Cardiac muscle cell (in vitro differentiated cells and primary cell): Measurements from ENCODE around the gene SH3RF3. TPM values are rescaled to one million over a fixed set of nuclear protein-coding genes. Genes with fewer than 3 reads are reported as not detected.

ENCODE experiments used
- DNase-seq, 2 donors: peaks; one replicate each; pipeline versions ENCODE4 v3.0.0 to v3.0.0-alpha.2; 2010 to 2017; ENCODE audit warnings: low read depth in 1 of 2, low spot score in 1 of 2
- H3K27ac ChIP-seq: fragments of 200-600 bp; sonication (generic); 2 replicates; pipeline ENCODE4 v1.5.1; 2016
- H3K27me3 ChIP-seq: fragments of 200-600 bp; sonication (generic); 2 replicates; pipeline ENCODE4 v1.6.0; 2016; ENCODE audit warnings: control low read depth
- H3K36me3 ChIP-seq: fragments of 200-600 bp; sonication (generic); 2 replicates; pipeline ENCODE4 v1.5.1; 2016; ENCODE audit warnings: control low read depth
- H3K4me1 ChIP-seq: fragments of 200-600 bp; sonication (generic); 2 replicates; pipeline ENCODE4 v1.8.1; 2017; ENCODE audit warnings: low read depth, mild to moderate bottlenecking, mixed run types
- H3K4me3 ChIP-seq: fragments of 200-600 bp; sonication (generic); 2 replicates; pipeline ENCODE4 v1.5.1; 2016; ENCODE audit warnings: mild to moderate bottlenecking
- H3K9me3 ChIP-seq: fragments of 200-600 bp; sonication (generic); 2 replicates; pipeline ENCODE4 v1.5.1; 2017; ENCODE audit warnings: low read depth, mild to moderate bottlenecking, control low read depth
- polyA plus RNA-seq: library from polyadenylated mRNA; unstranded; fragments of >200 nt; fragmentation: Nextera tagmentation; extraction: Ambion mirVana; gene quantifications from 2 replicates; pipeline ENCODE4 v1.2.1, GENCODE V29; 2016
- total RNA-seq: library from RNA; depleted of rRNA; stranded (reverse); fragments of >200 nt; gene quantifications from 2 replicates; pipeline ENCODE4 v1.2.3, GENCODE V29; 2016
- TF ChIP-seq, protein P1 (sequence below): IDR thresholded peaks from 2 replicates; pipeline ENCODE4 v1.5.1; 2012; ENCODE audit warnings: low read depth, mild to moderate bottlenecking, low read length

SH3RF3 gene
- total and polyA plus RNA-seq, 2 experiments from 2014 or later: 1.2 to 1.7 TPM

DNA sequence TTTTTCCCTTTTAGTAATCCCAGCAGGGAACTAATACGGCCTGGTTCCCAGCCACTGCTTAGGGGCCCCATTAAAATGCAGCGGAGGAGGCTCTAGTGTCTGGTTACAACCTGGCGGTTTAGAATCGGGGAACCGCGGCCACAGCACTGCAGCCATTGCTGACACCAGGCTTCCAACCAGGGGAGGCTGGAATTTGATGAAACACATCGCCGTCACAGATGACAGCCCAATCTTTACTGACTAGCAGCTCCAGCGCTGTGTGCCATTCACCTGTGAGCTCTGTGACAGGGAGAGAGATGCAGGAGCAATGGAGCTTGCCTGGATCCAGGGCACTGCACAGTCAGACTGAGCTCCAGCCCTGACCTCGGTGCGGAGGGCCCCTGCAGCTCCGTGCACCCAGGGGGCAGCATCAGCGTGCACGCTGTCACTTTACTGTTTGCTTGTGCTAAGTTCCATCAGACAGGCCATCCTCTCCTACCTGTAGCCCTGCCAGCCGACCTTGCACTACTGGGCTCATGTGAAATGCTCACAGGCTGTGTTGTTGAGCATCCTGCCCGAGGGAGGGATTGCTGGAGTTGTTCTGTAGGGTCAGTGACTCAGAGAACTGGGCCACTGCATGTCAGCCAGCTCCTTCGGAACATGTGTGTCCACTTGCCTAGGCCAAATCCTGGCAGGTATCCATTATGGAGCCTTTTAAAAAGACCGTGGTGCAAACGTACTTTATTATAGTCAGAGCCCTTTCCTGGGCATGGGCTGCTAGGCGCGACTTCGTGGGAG lies 281.2 kb downstream of the SH3RF3 start:
- Histone ChIP-seq H3K27ac (no peak overlapping the region), H3K36me3 (no peaks in the 10 kb centered on the region), H3K27me3 (no peaks in the 10 kb centered on the region), H3K9me3 (no peaks in the 10 kb centered on the region), H3K4me3 (no peak overlapping the region), H3K4me1 (no peaks in the 10 kb centered on the region)
- TF ChIP-seq, protein P1, sequence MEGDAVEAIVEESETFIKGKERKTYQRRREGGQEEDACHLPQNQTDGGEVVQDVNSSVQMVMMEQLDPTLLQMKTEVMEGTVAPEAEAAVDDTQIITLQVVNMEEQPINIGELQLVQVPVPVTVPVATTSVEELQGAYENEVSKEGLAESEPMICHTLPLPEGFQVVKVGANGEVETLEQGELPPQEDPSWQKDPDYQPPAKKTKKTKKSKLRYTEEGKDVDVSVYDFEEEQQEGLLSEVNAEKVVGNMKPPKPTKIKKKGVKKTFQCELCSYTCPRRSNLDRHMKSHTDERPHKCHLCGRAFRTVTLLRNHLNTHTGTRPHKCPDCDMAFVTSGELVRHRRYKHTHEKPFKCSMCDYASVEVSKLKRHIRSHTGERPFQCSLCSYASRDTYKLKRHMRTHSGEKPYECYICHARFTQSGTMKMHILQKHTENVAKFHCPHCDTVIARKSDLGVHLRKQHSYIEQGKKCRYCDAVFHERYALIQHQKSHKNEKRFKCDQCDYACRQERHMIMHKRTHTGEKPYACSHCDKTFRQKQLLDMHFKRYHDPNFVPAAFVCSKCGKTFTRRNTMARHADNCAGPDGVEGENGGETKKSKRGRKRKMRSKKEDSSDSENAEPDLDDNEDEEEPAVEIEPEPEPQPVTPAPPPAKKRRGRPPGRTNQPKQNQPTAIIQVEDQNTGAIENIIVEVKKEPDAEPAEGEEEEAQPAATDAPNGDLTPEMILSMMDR: no peak
- DNase-seq: peak in 1 of 2 donors; percentile 45

DNA sequence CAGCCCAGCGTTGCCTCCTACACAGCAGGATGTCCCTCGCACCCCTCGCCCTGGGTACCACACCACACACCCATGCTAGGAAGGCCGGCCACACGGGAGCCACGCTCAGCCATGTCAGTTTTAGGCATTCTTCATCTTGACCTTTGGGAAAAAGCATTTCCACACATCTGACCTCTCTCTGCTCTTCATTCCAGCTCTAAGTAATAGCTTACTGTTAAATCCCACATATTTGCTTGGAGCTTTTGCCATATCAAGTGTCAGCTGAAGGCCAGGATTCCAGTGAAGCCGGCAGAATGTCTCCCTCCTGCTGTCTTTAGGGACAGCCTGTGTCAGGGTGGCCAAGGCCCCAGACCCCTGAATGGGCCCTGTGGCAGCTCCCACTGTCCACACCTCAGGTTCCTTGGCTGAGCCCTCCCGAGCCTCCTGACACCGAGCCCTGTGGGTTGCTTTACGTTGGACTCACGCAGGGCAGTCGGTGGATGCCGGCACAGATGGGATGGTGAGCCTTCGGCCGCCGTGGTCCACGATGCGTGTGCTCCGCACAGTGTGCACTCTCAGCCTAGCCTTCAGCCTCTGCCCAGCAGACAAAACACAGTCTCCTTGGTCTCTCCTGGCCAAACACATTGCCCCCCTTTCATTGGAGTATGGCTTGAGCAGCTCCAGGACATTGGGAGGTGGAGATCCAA lies 282.8 kb downstream of the SH3RF3 start:
- H3K36me3 ChIP-seq: no peaks in the 10 kb centered on the region
- no peak for DNase-seq
- H3K27me3 ChIP-seq: no peaks in the 10 kb centered on the region
- H3K4me1 ChIP-seq: no peaks in the 10 kb centered on the region
- H3K9me3 ChIP-seq: no peaks in the 10 kb centered on the region
- H3K4me3 ChIP-seq: no peak overlapping the region
- TF ChIP-seq, protein P1: no peak
- H3K27ac ChIP-seq: no peak overlapping the region

DNA sequence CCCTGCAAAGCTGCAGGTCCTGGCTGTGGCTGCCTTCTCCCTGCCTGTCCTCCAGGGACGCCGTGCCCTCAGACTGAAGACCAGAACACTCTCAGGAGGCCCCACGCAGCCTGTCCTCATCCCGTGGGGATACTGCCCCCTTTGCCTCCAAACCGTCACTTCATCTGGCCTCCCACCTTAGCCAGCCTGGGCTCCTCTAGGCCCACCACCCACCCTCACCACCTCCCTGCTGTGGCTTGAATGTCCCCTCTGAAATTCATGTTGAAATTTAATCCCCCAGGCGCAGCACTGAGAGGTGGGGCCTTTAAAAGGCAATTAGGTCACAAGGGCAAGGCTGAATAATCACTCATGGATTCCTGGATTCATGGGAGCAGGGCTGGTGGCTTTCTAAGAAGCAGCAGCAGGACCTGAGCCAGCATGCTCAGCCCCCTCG lies 286.6 kb downstream of the SH3RF3 start:
- H3K36me3 ChIP-seq: no peaks in the 10 kb centered on the region
- no peak overlapping the region for H3K4me3 ChIP-seq
- DNase-seq: peak in 1 of 2 donors; percentile 23
- no peaks in the 10 kb centered on the region for H3K27me3 ChIP-seq
- no peaks in the 10 kb centered on the region for H3K9me3 ChIP-seq
- TF ChIP-seq, protein P1: no peak
- no peaks in the 10 kb centered on the region for H3K4me1 ChIP-seq
- H3K27ac ChIP-seq: no peak overlapping the region

DNA sequence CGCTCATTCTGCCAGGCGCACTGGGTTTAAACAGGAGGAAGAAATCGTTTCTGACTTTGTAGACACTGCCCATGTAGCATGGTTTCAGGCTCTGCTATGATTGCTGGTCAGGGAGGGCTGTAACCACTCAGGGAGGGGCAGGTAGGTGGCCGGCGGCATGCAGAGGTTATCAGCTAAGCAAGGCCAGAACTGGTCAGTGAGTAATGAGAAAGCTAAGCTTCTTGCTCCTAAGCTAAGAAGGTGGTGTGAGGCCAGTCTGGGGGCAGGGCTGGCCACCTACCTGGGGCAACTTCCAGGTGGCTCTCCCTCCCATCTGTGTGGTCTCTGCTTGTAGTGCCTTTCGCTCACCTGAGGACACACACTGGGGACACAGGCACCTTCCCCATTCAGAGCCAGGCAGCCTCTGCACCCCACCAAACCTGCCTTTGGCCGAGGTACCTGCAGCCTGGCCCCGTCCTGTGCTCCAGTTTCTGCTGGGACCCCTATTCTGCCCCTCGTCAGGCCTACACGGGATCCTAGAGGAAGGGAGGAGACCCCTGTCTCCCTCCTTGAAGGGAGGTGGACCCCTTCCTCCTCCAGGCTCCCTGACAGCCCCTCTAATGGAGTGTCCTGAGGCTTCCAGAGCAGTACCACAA lies 288.8 kb downstream of the SH3RF3 start:
- Histone ChIP-seq H3K9me3 (no peaks in the 10 kb centered on the region), H3K4me3 (no peak overlapping the region), H3K27ac (no peak overlapping the region), H3K4me1 (peaks cover 6% of the 10 kb centered on the region), H3K36me3 (no peaks in the 10 kb centered on the region), H3K27me3 (no peaks in the 10 kb centered on the region)
- DNase-seq: no peak
- TF ChIP-seq, protein P1: no peak

DNA sequence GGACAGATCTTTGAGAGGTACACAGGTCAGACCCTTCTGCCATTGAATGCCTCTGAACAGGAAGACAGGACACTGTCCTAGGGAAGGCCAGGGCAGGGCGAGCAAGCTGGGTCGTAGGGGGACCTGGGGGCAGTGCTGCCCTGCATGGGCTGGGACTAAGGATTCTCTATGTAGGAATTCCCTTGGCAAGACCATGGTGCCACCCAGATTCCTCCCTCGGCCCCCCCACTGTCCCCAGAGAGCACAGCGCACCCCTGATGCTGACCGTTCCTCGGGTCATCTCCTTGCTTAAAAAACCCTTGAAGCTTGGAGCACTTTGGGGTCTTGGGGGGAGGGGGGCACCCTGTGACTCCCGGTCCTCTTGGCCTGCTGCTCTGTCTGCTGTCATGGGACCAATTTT lies 289.7 kb downstream of the SH3RF3 start:
- Histone ChIP-seq H3K27ac (no peak overlapping the region), H3K4me1 (peaks cover 6% of the 10 kb centered on the region), H3K27me3 (no peaks in the 10 kb centered on the region), H3K4me3 (no peak overlapping the region), H3K36me3 (no peaks in the 10 kb centered on the region), H3K9me3 (no peaks in the 10 kb centered on the region)
- DNase-seq: no peak
- TF ChIP-seq, protein P1: no peak
